ENCODE measurements around the gene SORCS2.

GRCh38 chr4:7306986-7307385 lies 114.6 kb downstream of the SORCS2 start:
- TF ChIP-seq EZH2 (IDR thresholded peaks at IDR 0.05) (no peak), POLR2AphosphoS5 (IDR thresholded peaks at IDR 0.05; ENCODE audit: borderline replicate concordance, low read depth, low read length) (no peak), FOXP2 (optimal IDR thresholded peaks at IDR 0.05; ENCODE audit: control extremely low read depth, extremely low read length, insufficient read depth) (no peak)

Data from SK-N-MC (cell line).